Right atrium auricular region (tissue), 2 donors: ENCODE results near the gene ALPI. TPM values are rescaled to one million over a fixed set of nuclear protein-coding genes. Genes with fewer than 3 reads are reported as not detected.

Source experiments
- DNase-seq: peaks from one replicate; pipeline ENCODE4 v3.0.0-alpha.2; 2019; ENCODE audit warnings: low spot score
- H3K27ac ChIP-seq, 2 donors: fragments of 200-600 bp; sonication (generic); 1 replicate in 1 of 2; 2 replicates in 1 of 2; pipeline ENCODE4 v1.5.1; 2016 to 2019
- H3K27me3 ChIP-seq, 2 donors: fragments of 200-600 bp; sonication (generic); one replicate each; pipeline versions ENCODE4 v1.5.1 to v1.6.0; 2017 to 2019
- H3K36me3 ChIP-seq: fragments of 200-600 bp; sonication (generic); one replicate; pipeline ENCODE4 v1.5.1; 2016
- H3K4me1 ChIP-seq, 2 donors: fragments of 200-600 bp; sonication (generic); one replicate each; pipeline versions ENCODE4 v1.5.1 to v1.6.0; 2017 to 2019
- H3K4me3 ChIP-seq, 2 donors: fragments of 200-600 bp; sonication (generic); 1 replicate in 1 of 2; 2 replicates in 1 of 2; pipeline ENCODE4 v1.5.1; 2017 to 2019; ENCODE audit warnings: mild to moderate bottlenecking in 1 of 2, moderate library complexity in 1 of 2
- H3K9me3 ChIP-seq, 2 donors: fragments of 200-600 bp; sonication (generic); one replicate each; pipeline ENCODE4 v1.5.1; 2019
- CTCF ChIP-seq, 2 donors: fragments of 200-600 bp; sonication (generic); IDR thresholded peaks; one replicate each; pipeline ENCODE4 v1.5.1; 2019; ENCODE audit warnings: antibody characterized with exemption in 2 of 2
- total RNA-seq, 2 donors: library from RNA; depleted of rRNA; stranded (reverse); fragments of >200 nt; gene quantifications; one replicate each; pipeline ENCODE4 v1.1.0, GENCODE V29; 2016

The ALPI gene
- total RNA-seq, 2 donors from 2014 or later, result not detected

- Histone ChIP-seq H3K4me1 (no peaks in the 10 kb centered on the region), H3K36me3 (no peaks in the 10 kb centered on the region), H3K4me3 (no peak overlapping the region), H3K9me3 (no peaks in the 10 kb centered on the region), H3K27me3 (no peaks in the 10 kb centered on the region), H3K27ac (no peak overlapping the region)
- no peak for DNase-seq
- TF ChIP-seq CTCF (IDR thresholded peaks at IDR 0.05), result no peak
Measured at GRCh38 chr2:232411901-232412629, 43.9 kb upstream of the ALPI start.

- no peaks in the 10 kb centered on the region for H3K36me3 ChIP-seq
- no peaks in the 10 kb centered on the region for H3K9me3 ChIP-seq
- DNase-seq, result no peak
- no peaks in the 10 kb centered on the region for H3K27me3 ChIP-seq
- H3K4me3 ChIP-seq, result no peak overlapping the region
- TF ChIP-seq CTCF (IDR thresholded peaks at IDR 0.05), result no peak
- no peaks in the 10 kb centered on the region for H3K4me1 ChIP-seq
- H3K27ac ChIP-seq, result no peak overlapping the region
Measured at GRCh38 chr2:232412986-232413385, 43.0 kb upstream of the ALPI start.

GRCh38 chr2:232415138-232415690, 40.7 kb upstream of the ALPI start:
- TF ChIP-seq CTCF (IDR thresholded peaks at IDR 0.05), result no peak
- no peak for DNase-seq
- Histone ChIP-seq H3K27me3 (peaks cover 0 to 14% of the 10 kb centered on the region in 2 donors), H3K9me3 (no peaks in the 10 kb centered on the region), H3K36me3 (no peaks in the 10 kb centered on the region), H3K4me1 (peaks cover 0 to 19% of the 10 kb centered on the region in 2 donors), H3K4me3 (no peak overlapping the region), H3K27ac (no peak overlapping the region)

- no peaks in the 10 kb centered on the region for H3K9me3 ChIP-seq
- H3K4me3 ChIP-seq, result no peak overlapping the region
- peaks cover 0 to 26% of the 10 kb centered on the region in 2 donors for H3K4me1 ChIP-seq
- no peak for DNase-seq
- no peak for TF ChIP-seq CTCF (IDR thresholded peaks at IDR 0.05)
- H3K36me3 ChIP-seq, result no peaks in the 10 kb centered on the region
- H3K27me3 ChIP-seq, result peaks cover 0 to 22% of the 10 kb centered on the region in 2 donors
- H3K27ac ChIP-seq, result no peak overlapping the region
Measured at GRCh38 chr2:232415736-232416520, 40.0 kb upstream of the ALPI start.

- Histone ChIP-seq H3K4me1 (peaks cover 0 to 30% of the 10 kb centered on the region in 2 donors), H3K9me3 (no peaks in the 10 kb centered on the region), H3K36me3 (no peaks in the 10 kb centered on the region), H3K27me3 (peaks cover 0 to 26% of the 10 kb centered on the region in 2 donors), H3K27ac (no peak overlapping the region), H3K4me3 (no peak overlapping the region)
- no peak for DNase-seq
- no peak for TF ChIP-seq CTCF (IDR thresholded peaks at IDR 0.05)
Measured at GRCh38 chr2:232416521-232417470, 39.2 kb upstream of the ALPI start.
